GM12892 (cell line): ENCODE data around the gene SLC5A8.

Experiments
- POLR2A ChIP-seq: IDR thresholded peaks from 2 replicates; pipeline ENCODE4 v1.6.1; 2011; ENCODE audit warnings: low read depth, low read length, control low read depth
- POLR2AphosphoS5 ChIP-seq: IDR thresholded peaks from 2 replicates; pipeline ENCODE4 v1.6.1; 2011; ENCODE audit warnings: low read depth, low read length, control low read depth
- TAF1 ChIP-seq: IDR thresholded peaks from 2 replicates; pipeline ENCODE4 v1.6.1; 2011; ENCODE audit warnings: low read depth, mild to moderate bottlenecking, control low read depth, low read length, borderline replicate concordance

- no peak for TF ChIP-seq POLR2A
- no peak for TF ChIP-seq TAF1
- TF ChIP-seq POLR2AphosphoS5: no peak
These were observed 102.8 kb downstream of the SLC5A8 start for GRCh38 chr12:101107032-101107763.
